Measurements from ENCODE around the gene ZNF485.

DNA sequence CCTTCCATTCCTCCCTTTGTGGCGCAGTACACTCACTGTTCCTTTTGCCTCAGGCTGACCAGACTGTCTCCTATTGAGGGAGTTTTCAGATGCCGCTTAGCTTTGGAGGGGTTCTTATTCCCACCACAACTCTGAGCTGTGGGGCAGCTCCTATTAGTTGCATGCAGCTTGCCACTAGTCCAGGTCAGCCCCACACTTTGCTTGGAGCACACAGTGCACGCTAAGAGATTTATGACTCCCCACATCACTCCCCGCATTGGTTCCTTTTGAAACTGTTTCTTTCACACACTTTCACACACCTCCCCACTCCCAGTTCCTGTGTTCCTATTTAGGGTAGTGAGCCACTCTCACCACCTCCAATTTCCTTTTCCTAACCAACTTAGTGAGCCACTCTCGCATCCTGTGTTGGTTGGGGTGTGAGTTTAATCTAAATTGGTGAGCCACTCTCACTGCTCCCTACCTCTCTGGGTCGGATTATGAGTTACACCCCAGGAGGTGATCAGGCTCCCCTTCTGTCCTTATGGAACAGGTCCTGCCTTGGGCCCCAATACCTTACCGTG, 10.4 kb upstream of the ZNF485 start:
- TF ChIP-seq, protein P1, sequence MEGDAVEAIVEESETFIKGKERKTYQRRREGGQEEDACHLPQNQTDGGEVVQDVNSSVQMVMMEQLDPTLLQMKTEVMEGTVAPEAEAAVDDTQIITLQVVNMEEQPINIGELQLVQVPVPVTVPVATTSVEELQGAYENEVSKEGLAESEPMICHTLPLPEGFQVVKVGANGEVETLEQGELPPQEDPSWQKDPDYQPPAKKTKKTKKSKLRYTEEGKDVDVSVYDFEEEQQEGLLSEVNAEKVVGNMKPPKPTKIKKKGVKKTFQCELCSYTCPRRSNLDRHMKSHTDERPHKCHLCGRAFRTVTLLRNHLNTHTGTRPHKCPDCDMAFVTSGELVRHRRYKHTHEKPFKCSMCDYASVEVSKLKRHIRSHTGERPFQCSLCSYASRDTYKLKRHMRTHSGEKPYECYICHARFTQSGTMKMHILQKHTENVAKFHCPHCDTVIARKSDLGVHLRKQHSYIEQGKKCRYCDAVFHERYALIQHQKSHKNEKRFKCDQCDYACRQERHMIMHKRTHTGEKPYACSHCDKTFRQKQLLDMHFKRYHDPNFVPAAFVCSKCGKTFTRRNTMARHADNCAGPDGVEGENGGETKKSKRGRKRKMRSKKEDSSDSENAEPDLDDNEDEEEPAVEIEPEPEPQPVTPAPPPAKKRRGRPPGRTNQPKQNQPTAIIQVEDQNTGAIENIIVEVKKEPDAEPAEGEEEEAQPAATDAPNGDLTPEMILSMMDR (IDR thresholded peaks at IDR 0.05; ENCODE audit: poor library complexity, severe bottlenecking): no peak
- TF ChIP-seq MXI1 (conservative IDR thresholded peaks at IDR 0.05; ENCODE audit: poor library complexity, severe bottlenecking) (no peak), SMC3 (conservative IDR thresholded peaks at IDR 0.05; ENCODE audit: poor library complexity) (no peak), POLR2AphosphoS5 (IDR thresholded peaks at IDR 0.05) (no peak)
